ENCODE measurements around the gene SDS. TPM values are rescaled to one million over a fixed set of nuclear protein-coding genes. Genes with fewer than 3 reads are reported as not detected.

The SDS gene
- total RNA-seq, 2 experiments from 2014 or later = not detected

- H3K4me2 ChIP-seq (ENCODE audit: low read length) = no peak overlapping the region
- H3K36me3 ChIP-seq (ENCODE audit: insufficient read depth, low read length) = no peaks in the 10 kb centered on the region
- ChIA-PET POLR2A (no interaction called here), CTCF (ENCODE audit: unreplicated experiment) (no interaction called here)
- TF ChIP-seq EZH2phosphoT487 (IDR thresholded peaks at IDR 0.05; ENCODE audit: borderline replicate concordance, low read depth, low read length) (no peak), CTCF (conservative IDR thresholded peaks at IDR 0.05; ENCODE audit: low read length) (no peak)
- H3K9me2 ChIP-seq (ENCODE audit: insufficient read depth, low read length) = no peaks in the 10 kb centered on the region
- no peak for DNase-seq (ENCODE audit: low spot score)
- BruUV-seq (replicated peaks) = no TSS peak
- H4K20me1 ChIP-seq (ENCODE audit: insufficient read depth, low read length) = no peaks in the 10 kb centered on the region
- no peak overlapping the region for H2AFZ ChIP-seq (ENCODE audit: low read length)
- no peaks in the 10 kb centered on the region for H3K9me3 ChIP-seq (ENCODE audit: low read length)
- H3K79me2 ChIP-seq (ENCODE audit: insufficient read depth, low read depth, low read length) = no peaks in the 10 kb centered on the region
- H3K4me1 ChIP-seq (ENCODE audit: insufficient read depth, low read length, poor library complexity, severe bottlenecking) = peaks cover 22% of the 10 kb centered on the region
- H3K27ac ChIP-seq (ENCODE audit: low read depth, low read length, poor library complexity, severe bottlenecking) = no peak overlapping the region
- H3K4me3 ChIP-seq (ENCODE audit: low read depth, low read length, poor library complexity, severe bottlenecking) = no peak overlapping the region
- intact Hi-C loops (cut with micrococcal nuclease; ENCODE audit: unreplicated experiment) = no loop called here
These were observed 45.2 kb upstream of the SDS start for GRCh38 chr12:113448873-113449272.

GRCh38 chr12:113445544-113446171 lies 42.0 kb upstream of the SDS start:
- Histone ChIP-seq H3K36me3 (ENCODE audit: insufficient read depth, low read length) (no peaks in the 10 kb centered on the region), H3K9me3 (ENCODE audit: low read length) (no peaks in the 10 kb centered on the region), H3K4me3 (ENCODE audit: low read depth, low read length, poor library complexity, severe bottlenecking) (no peak overlapping the region), H3K79me2 (ENCODE audit: insufficient read depth, low read depth, low read length) (no peaks in the 10 kb centered on the region), H3K27ac (ENCODE audit: low read depth, low read length, poor library complexity, severe bottlenecking) (no peak overlapping the region), H3K4me1 (ENCODE audit: insufficient read depth, low read length, poor library complexity, severe bottlenecking) (peaks cover 6% of the 10 kb centered on the region), H3K9me2 (ENCODE audit: insufficient read depth, low read length) (no peaks in the 10 kb centered on the region), H2AFZ (ENCODE audit: low read length) (peak overlapping the region; percentile 5; the same call in 1 of the 2 replicates), H4K20me1 (ENCODE audit: insufficient read depth, low read length) (no peaks in the 10 kb centered on the region), H3K4me2 (ENCODE audit: low read length) (no peak overlapping the region)
- intact Hi-C loops (cut with micrococcal nuclease; ENCODE audit: unreplicated experiment) = no loop called here
- CTCF ChIA-PET (ENCODE audit: unreplicated experiment) = interaction anchor here (0.6 to 0.8 kb wide), 2 partner anchors 20 to 467 kb away, joined by 3 to 4 read pairs; no protein-coding TSS in a partner anchor
- POLR2A ChIA-PET = interaction anchor here (0.6 kb wide), 1 partner anchor 278 kb away, joined by 4 read pairs; no protein-coding TSS in a partner anchor
- TF ChIP-seq EZH2phosphoT487 (IDR thresholded peaks at IDR 0.05; ENCODE audit: borderline replicate concordance, low read depth, low read length) (no peak), CTCF (conservative IDR thresholded peaks at IDR 0.05; ENCODE audit: low read length) (no peak)
- peak; percentile 45 for DNase-seq (ENCODE audit: low spot score)
- no TSS peak for BruUV-seq (replicated peaks)

GRCh38 chr12:113443030-113443539 lies 39.4 kb upstream of the SDS start:
- TF ChIP-seq EZH2phosphoT487 (IDR thresholded peaks at IDR 0.05; ENCODE audit: borderline replicate concordance, low read depth, low read length) = no peak
- no peak for TF ChIP-seq CTCF (conservative IDR thresholded peaks at IDR 0.05; ENCODE audit: low read length)

More at GRCh38 chr12:113443030-113443539, 39.4 kb upstream of the SDS start:
- CTCF ChIA-PET (ENCODE audit: unreplicated experiment) = no interaction called here
- H3K9me2 ChIP-seq (ENCODE audit: insufficient read depth, low read length) = no peaks in the 10 kb centered on the region
- H3K4me1 ChIP-seq (ENCODE audit: insufficient read depth, low read length, poor library complexity, severe bottlenecking) = peaks cover 6% of the 10 kb centered on the region
- no TSS peak for BruUV-seq (replicated peaks)
- no peak overlapping the region for H3K4me3 ChIP-seq (ENCODE audit: low read depth, low read length, poor library complexity, severe bottlenecking)
- H3K27ac ChIP-seq (ENCODE audit: low read depth, low read length, poor library complexity, severe bottlenecking) = no peak overlapping the region
- H3K4me2 ChIP-seq (ENCODE audit: low read length) = no peak overlapping the region
- no peaks in the 10 kb centered on the region for H3K79me2 ChIP-seq (ENCODE audit: insufficient read depth, low read depth, low read length)
- H3K9me3 ChIP-seq (ENCODE audit: low read length) = no peaks in the 10 kb centered on the region
- no peak for DNase-seq (ENCODE audit: low spot score)
- H2AFZ ChIP-seq (ENCODE audit: low read length) = no peak overlapping the region
- H3K36me3 ChIP-seq (ENCODE audit: insufficient read depth, low read length) = no peaks in the 10 kb centered on the region
- H4K20me1 ChIP-seq (ENCODE audit: insufficient read depth, low read length) = no peaks in the 10 kb centered on the region
- POLR2A ChIA-PET = interaction anchor here (0.5 kb wide), 1 partner anchor 281 kb away, joined by 4 read pairs; no protein-coding TSS in a partner anchor
- intact Hi-C loops (cut with micrococcal nuclease; ENCODE audit: unreplicated experiment) = no loop called here
